GM13977 (cell line): Measurements from ENCODE around the gene PEX11G.

Experiments used
- DNase-seq: peaks from one replicate; pipeline ENCODE4 v3.0.0; 2012; ENCODE audit warnings: low spot score
- CTCF ChIP-seq: IDR thresholded peaks from 2 replicates; pipeline ENCODE4 v1.5.1; 2012; ENCODE audit warnings: mild to moderate bottlenecking, control low read depth; ENCODE audit not compliant: insufficient read depth; ENCODE audit errors: extremely low read depth, missing control alignments
- in situ Hi-C: fragments of 300-500 bp; cut with MboI; formaldehyde crosslinking; loops from one replicate; pipeline ENCODE4 v1.12.0; 2022; ENCODE audit warnings: low sequenced_read_pairs, low pct_unique_long_range_greater_than_20kb, mixed read lengths, inconsistent platforms; ENCODE audit not compliant: unreplicated experiment

Gene PEX11G

GRCh38 chr19:7505682-7506384 is 17.0 kb upstream of the PEX11G start:
- peak; percentile 71 for DNase-seq
- no peak for TF ChIP-seq CTCF
- in situ Hi-C loops = no loop called here

DNA sequence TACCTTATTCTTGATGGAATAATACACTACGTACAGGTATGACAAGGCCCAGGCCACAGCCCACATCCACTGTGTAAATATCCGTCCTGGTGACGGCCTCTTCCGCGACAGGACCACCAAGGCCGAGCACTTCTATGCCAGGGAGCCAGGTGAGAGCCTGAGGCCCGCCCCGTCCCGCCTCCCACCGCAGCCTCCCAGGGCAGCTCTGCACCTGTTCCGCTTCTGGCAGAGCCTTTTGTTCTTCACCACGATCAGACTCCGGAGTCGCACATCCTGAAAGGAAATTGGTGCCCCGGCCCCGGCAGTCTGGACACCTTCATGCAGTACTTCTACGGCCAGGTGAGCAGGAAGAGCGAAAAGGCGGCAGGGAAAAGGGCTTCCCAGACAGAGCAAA is 16.4 kb upstream of the PEX11G start:
- in situ Hi-C loops = no loop called here
- DNase-seq = no peak
- no peak for TF ChIP-seq CTCF

DNA sequence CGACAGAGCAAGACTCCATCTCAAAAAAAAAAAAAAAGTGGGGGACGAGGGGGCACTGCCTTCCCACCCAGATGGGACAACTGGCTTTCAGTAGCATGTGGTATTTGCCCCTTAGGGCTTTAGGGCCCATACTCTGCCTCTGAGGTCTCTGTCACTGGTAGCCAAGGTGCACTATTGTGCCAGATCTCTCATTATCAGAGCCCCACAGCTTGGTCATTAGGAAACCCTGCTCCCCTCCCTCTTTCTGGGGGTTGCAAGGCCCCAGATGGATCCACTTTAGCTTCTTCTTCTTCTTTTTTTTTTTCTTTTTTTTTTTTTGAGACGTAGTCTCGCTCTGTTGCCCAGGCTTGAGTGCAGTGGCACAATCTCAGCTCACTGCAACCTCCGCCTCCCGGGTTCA is 15.8 kb upstream of the PEX11G start:
- DNase-seq = no peak
- in situ Hi-C loops = no loop called here
- TF ChIP-seq CTCF = no peak

- no peak for DNase-seq
- TF ChIP-seq CTCF = no peak
- in situ Hi-C loops = no loop called here
Observed at GRCh38 chr19:7502552-7502951, 13.7 kb upstream of the PEX11G start.

DNA sequence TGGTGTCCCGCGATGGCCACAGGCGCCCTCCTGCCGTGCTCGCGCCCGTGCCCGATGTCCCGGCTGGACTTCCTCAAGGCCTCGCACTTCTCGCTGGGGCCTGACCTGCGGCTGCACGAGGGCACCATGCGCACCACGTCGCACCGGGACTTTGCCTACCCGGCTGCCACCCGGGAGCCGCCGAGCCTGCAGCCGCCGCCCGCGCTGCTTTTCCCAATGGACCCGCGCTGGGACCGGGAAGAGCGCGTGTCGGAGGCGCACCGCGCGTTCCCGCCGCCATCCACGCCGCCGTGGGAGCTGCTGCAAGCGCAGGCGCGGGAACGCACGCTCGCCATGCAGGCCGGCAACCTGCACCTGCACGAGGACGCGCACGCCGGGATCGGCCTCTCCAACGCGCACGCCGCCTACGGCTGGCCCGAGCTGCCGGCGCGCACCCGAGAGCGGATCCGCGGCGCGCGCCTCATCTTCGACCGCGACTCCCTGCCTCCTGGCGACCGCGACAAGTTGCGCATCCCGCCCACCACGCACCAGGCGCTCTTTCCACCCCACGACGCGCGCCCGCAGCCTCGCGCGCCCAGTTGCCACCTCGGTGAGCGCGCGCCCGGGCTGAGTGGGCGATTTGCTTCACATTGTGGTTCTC is 12.1 kb upstream of the PEX11G start:
- DNase-seq = peak; percentile 74

GRCh38 chr19:7497292-7497691 is 8.5 kb upstream of the PEX11G start:
- TF ChIP-seq CTCF = peak; percentile 33
- in situ Hi-C loops = no loop called here
- DNase-seq = peak; percentile 41

More for the DNA sequence above, 12.1 kb upstream of the PEX11G start:
- in situ Hi-C loops = no loop called here
- no peak for TF ChIP-seq CTCF
